AG09319 (cell line): ENCODE data around the gene OMP.

ENCODE experiments used
- DNase-seq: peaks from one replicate; pipeline ENCODE4 v3.0.0-alpha.2; 2010; ENCODE audit warnings: low read depth; ENCODE audit errors: extremely low read depth
- TF ChIP-seq, protein P1 (sequence below): IDR thresholded peaks from 2 replicates; pipeline ENCODE4 v1.5.1; 2011; ENCODE audit warnings: low read depth, mild to moderate bottlenecking, inconsistent platforms, low read length, moderate library complexity

The OMP gene

GRCh38 chr11:77083566-77084245, 18.9 kb upstream of the OMP start:
- DNase-seq, result no peak
- TF ChIP-seq, protein P1, sequence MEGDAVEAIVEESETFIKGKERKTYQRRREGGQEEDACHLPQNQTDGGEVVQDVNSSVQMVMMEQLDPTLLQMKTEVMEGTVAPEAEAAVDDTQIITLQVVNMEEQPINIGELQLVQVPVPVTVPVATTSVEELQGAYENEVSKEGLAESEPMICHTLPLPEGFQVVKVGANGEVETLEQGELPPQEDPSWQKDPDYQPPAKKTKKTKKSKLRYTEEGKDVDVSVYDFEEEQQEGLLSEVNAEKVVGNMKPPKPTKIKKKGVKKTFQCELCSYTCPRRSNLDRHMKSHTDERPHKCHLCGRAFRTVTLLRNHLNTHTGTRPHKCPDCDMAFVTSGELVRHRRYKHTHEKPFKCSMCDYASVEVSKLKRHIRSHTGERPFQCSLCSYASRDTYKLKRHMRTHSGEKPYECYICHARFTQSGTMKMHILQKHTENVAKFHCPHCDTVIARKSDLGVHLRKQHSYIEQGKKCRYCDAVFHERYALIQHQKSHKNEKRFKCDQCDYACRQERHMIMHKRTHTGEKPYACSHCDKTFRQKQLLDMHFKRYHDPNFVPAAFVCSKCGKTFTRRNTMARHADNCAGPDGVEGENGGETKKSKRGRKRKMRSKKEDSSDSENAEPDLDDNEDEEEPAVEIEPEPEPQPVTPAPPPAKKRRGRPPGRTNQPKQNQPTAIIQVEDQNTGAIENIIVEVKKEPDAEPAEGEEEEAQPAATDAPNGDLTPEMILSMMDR, result no peak

- TF ChIP-seq, protein P1, result no peak
- no peak for DNase-seq
Observed at GRCh38 chr11:77084581-77085191, 18.0 kb upstream of the OMP start.

- no peak for DNase-seq
- TF ChIP-seq, protein P1, result no peak
Observed at GRCh38 chr11:77085652-77086051, 17.0 kb upstream of the OMP start.

- TF ChIP-seq, protein P1, result no peak
- DNase-seq, result no peak
Observed at GRCh38 chr11:77086521-77087472, 15.8 kb upstream of the OMP start.

- TF ChIP-seq, protein P1, result no peak
- DNase-seq, result no peak
Observed at GRCh38 chr11:77087723-77088225, 14.9 kb upstream of the OMP start.

GRCh38 chr11:77088236-77089003, 14.2 kb upstream of the OMP start:
- TF ChIP-seq, protein P1, result no peak
- DNase-seq, result no peak
